Measurements from ENCODE around the gene ZBED2. TPM values are rescaled to one million over a fixed set of nuclear protein-coding genes. Genes with fewer than 3 reads are reported as not detected.

Gene ZBED2
- total and polyA plus RNA-seq, 2 of the 8 experiments (the other 6 are each of a cell fraction or from before 2014, with no cell fraction given) = not detected

DNA sequence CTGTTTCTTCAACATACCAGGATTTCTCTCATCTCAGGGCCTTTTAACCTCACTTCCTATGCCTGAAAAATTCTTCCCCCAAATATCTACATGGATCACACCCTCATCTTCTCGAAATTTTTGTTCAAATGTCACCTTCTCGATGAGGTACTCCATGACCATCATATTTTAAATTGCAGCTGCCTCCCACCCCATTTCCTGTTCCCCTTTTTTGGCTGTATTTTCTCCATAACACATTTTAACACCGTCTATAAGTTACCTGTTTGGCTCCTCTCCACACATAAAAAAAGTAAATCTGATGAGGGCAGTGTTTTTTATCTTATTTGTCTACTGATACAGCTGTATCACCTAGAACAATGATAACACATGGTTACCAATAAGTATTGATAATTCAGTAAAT lies 20.7 kb upstream of the ZBED2 start (continued):
- TF ChIP-seq KDM1A (IDR thresholded peaks at IDR 0.05; ENCODE audit: borderline replicate concordance, low read length) (no peak), CEBPB (IDR thresholded peaks at IDR 0.05; ENCODE audit: low read depth, low read length) (no peak), SRF (IDR thresholded peaks at IDR 0.05; ENCODE audit: low read depth, low read length) (no peak), GABPA (IDR thresholded peaks at IDR 0.05; ENCODE audit: borderline replicate concordance, insufficient read depth, low read length) (no peak)

All from H1 (cell line).